Frontal cortex (tissue), 4 donors: ENCODE measurements around the gene SEPTIN10. TPM values are rescaled to one million over a fixed set of nuclear protein-coding genes. Genes with fewer than 3 reads are reported as not detected.
"Not testable (repeated sequence)": the region's sequence is repeated elsewhere in the genome, so short reads cannot be mapped to it uniquely, and the experiment has no call there.

Experiments used
- DNase-seq, 2 donors: peaks; one replicate each; pipeline ENCODE4 v3.0.0; 2012; ENCODE audit warnings: low spot score in 2 of 2
- FAIRE-seq: peaks from 2 replicates; lab custom pipeline; 2012; peaks lifted over from hg19 to GRCh38; lab: Jason Lieb, UNC
- total RNA-seq: library from RNA; depleted of rRNA; stranded (reverse); fragments of >200 nt; gene quantifications from one replicate; pipeline ENCODE4 v1.2.3, GENCODE V29; 2014
- donor health status: control.
- donor health status: control.
- donor health status: control.

SEPTIN10 gene
- total RNA-seq, 1 donor from 2014 or later: 115 TPM

GRCh38 chr2:109609352-109610024 lies 4.3 kb downstream of the SEPTIN10 start:
- FAIRE-seq (no peak), DNase-seq (no peak)

DNA sequence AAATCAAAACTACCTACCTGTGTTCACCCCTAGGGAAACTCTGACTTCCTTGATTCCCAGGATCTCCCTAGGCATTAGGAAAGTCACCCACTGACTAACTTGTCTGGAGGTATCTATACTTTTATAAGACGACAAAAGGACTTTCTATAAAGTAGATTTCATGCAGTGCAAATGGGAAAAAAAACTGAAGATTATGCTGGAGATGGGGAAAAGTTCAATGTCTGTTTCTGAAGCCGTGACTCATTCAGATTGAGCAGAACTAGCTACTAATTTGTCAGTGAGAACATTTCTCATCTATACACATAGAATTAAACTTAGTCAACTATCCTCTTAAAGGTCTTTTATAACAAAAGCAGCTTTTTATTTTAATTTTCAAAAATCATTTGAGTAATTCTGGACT lies 6.0 kb downstream of the SEPTIN10 start:
- FAIRE-seq (no peak), DNase-seq (no peak)

DNA sequence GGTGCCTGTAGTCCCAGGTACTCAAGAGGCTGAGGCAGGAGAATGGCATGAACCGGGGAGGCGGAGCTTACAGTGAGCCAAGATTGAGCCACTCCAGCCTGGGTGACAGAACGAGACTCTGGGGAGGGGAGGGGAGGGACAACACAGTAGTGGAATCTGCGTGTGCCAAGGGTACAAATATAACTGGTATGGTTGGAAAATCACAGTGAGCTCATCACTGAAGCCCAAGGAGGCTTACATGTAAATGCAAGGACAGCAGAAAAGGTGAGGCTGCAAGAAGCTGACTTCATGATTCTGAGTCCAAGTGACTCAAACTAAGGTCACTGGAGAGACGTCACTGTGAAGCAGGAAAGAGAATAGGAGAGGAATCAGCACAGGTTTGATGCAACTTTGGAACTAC lies 9.2 kb downstream of the SEPTIN10 start:
- DNase-seq (no peak), FAIRE-seq (no peak)

GRCh38 chr2:109602617-109603188 lies 11.1 kb downstream of the SEPTIN10 start:
- FAIRE-seq: no peak
- DNase-seq: no peak

DNA sequence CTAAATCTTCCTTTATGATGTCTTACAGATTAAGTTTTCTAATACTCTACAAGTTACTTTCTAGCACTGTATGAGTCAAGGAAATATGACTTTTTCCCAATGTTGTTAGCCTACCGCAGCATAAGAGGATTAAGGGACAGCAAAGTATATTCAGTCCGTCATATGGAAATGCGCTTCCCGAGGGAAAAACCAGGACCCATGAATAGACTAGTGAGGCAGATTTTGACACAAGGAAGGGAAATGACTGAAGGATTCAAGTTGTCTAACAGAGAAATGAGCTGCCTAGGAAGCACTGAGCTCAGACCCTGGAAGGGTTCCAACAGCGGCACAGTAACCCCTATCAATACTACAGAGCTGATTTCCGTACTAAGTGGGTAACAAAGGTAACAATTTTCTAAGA lies 12.0 kb downstream of the SEPTIN10 start:
- FAIRE-seq (no peak), DNase-seq (no peak)

DNA sequence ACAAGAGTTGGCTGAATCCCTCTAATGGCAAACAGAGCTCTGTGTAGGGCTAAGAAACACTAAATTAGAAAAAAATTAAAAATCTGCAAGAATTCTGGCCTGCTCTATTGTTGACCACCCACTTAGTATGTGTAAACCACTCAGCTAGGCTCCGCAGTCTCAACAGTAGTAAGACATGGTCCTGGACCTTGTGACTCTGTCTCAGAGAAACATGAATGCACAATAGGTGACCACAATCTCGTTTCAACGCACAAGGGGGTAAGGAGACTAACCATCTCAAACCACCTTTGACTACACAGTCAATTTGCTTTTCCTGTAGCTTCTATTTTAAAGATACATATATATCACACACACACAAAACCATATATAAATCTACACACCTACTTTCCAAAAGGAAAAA lies 16.5 kb downstream of the SEPTIN10 start:
- FAIRE-seq (no peak), DNase-seq (no peak)

DNA sequence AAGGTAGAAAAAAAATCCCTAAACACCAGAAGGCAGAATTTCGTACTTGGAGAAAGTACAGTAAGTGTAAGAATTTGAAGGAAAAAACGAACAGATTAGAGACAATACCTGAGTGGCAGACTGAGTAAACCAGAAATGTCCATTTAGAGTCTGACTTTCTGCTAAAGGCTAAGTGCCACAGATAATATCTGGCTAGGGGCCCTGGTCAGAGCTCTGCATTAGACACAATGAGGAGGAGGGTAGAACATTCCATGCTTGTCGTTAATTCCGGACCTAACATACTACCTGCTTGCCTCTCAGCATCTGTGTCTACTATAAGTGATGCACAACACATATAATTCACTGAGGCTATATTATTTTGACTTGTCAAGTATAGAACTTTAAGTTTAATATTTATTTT lies 18.1 kb downstream of the SEPTIN10 start:
- no peak for DNase-seq
- FAIRE-seq: no peak

GRCh38 chr2:109594246-109594885 lies 19.4 kb downstream of the SEPTIN10 start:
- DNase-seq (peak in 1 of 2 donors; percentile 21), FAIRE-seq (no peak)

DNA sequence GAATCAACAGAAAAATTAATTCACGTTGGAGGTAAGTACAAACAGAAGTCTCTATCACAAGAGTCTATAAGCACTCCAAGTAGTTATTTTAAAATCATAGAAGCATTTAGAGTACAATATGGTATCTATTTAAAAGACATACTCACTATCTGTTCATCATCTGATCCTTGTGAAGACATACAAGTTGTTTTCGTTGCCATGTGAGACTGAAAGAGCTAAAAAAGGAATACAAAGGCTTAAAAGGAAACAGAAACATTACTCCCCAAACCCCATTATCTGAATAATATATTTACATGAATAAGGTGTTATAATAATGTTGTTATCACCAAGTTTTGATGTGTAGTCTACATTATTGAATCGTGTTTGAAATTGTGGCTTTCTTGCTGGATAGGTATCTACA lies 20.9 kb downstream of the SEPTIN10 start:
- no peak for DNase-seq
- FAIRE-seq: no peak

GRCh38 chr2:109591206-109591605 lies 22.6 kb downstream of the SEPTIN10 start:
- DNase-seq (no peak), FAIRE-seq (no peak)

DNA sequence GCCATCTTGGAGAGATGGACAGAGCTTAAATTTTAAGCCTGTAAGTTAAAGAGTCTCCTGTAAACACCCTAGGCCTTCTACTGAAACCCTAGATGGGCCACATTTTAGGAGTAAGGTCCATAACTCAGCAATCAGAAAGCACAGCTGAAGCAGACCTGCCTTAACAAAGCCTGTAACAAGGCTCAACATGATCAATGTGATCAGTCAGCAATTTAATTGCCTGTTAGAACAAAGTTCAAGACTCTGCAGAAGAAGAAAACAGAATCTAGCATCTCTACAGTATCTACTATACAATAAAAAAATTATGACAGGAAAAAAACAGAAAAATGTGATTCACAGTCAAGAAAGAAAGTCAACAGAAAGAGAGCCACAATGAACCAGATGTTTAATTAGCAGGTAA lies 27.1 kb downstream of the SEPTIN10 start:
- FAIRE-seq: no peak
- DNase-seq: no peak

DNA sequence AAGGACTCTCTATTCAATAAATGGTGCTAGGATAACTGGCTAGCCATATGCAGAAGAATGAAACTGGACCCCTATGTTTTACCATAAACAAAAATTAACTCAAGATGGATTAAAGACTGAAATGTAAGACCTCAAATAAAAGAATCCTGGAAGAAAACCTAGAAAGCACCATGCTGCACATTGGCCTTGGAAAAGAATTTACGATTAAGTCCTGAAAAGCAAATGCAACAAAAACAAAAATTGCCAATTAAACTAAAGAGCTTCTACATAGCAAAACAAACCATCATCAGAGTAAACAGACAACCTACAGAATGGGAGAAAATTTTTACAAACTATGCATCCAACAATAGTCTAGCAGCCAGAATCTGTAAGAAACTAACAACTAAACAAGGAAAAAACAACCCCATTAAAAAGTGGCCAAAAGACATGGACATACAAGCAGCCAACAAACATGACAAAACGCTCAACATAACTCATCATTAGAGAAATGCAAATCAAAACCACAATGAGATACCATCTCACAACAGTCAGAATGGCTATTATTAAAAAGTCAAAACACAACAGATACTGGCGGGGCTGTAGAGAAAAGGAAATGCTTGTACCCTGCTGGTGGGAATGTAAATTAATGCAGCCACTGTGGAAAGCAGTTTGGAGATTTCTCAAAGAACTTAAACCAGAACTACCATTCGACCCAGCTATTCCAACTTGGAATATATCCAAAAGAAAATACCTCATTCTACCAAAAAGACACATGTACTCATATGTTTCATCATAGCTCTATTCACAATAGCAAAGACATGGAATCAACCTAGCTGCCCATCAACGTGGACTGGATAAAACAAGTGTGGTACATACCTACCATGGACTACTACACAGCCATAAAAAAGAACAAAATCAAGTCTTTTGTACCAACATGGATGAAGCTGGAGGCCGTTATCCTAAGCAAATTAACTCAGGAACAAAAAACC lies 30.6 kb downstream of the SEPTIN10 start:
- DNase-seq (no peak), FAIRE-seq (no peak)

DNA sequence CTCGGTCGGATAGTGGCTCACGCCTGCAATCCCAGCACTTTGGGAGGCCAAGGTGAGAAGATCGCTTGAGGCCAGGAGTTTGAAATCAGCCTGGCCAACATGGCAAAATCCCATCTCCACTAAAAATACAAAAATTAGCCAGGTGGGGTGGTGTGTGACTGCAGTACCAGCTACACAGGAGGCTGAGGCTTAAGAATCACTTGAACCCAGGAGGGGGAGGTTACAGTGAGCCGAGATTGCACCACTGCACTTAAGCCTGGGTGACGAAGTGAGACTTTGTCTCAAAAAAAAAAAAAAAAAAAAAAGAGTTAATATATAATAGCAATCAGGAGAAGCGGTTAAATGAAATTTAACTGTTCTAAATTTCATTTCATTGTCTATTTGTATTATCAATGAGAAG lies 36.1 kb downstream of the SEPTIN10 start:
- not testable (repeated sequence) for DNase-seq, FAIRE-seq

DNA sequence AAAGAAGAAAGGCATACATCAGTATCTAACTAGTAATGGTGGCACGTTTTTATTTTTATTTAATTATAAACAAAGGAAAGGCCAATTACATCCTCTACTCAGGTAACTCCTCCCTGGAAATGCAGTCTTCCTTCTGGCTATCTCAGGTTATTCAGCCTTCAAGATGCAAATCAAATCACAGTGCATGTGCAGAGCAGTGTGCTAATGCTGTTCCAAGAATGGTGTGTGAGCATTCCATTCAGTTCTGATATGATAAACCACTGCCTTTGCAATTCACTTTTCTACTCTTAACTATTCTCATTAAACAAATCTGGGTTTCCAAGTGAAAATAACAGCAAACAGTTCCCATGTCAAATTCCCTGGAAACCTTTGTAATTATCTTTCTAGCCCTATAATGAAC lies 38.4 kb downstream of the SEPTIN10 start:
- FAIRE-seq: no peak
- DNase-seq: no peak

DNA sequence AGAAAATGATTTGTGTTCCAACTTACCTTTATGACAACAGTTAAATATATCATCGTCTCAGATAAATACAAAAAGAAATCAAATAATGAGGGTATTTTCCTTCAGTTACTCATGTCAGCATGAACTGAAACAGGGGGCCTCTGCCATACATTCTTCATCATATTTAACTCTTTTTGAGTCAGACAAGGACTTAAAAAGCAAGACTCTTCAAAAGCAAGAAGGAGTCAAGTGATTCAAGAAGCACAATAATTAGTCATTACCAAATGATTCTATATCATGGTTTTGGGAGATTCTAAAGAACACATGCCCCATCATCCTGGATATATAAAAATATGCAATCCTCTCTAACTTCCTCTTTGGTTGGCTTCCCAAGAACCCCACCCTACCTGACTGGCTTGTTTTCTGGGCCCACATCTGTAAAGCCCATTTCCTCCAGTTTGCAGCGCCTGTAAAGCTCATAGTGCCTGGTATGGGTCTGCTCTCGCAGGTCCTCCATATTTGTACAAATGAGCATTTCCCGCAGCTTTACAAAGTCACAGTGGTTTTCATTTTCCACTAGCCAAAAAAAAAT lies 49.7 kb downstream of the SEPTIN10 start:
- FAIRE-seq (no peak), DNase-seq (no peak)

GRCh38 chr2:109563288-109563687 lies 50.5 kb downstream of the SEPTIN10 start:
- DNase-seq: no peak
- no peak for FAIRE-seq

DNA sequence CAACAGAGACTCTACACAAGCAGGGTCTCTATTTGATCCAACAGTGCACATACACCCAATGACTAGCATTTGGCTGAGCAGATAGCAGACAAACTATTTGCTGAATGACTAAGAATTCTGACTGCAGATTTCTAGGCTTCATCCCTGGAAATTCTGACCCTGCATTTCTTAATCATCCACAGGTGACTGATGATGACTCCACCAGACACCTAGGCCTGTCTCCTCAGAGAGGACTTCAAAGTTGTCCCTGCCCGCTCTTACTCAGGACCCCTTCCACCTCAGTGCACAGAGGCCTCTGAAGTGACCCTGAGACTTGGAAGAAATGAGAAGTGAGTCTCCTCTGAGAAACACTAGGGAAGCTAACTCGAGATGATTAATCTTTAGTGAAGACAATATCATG lies 51.3 kb downstream of the SEPTIN10 start:
- DNase-seq (no peak), FAIRE-seq (no peak)

DNA sequence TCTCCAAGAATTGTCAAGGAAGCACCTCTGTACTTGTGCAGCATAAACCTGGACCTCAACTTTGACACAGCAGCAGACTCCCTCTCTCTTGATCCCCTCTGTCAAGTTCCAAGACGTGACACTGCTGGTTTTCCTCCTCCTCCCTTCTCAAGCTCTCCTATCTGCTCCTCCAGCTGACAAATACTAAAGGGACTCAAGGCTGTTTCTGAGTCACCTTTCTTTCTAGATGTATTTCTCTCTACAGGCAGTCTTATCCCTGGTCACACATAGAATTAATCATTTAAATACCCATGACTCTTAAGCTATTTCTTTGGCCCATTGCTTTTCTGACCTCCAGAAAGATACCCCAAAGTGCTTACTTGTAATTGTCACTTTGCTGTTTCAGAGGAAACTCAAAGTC lies 53.5 kb downstream of the SEPTIN10 start:
- DNase-seq (no peak), FAIRE-seq (no peak)

- DNase-seq (no peak), FAIRE-seq (no peak)
Measured at GRCh38 chr2:109558076-109558882, 55.5 kb downstream of the SEPTIN10 start.
